GM12878 (cell line): ENCODE measurements around the gene SLC36A1. TPM values are rescaled to one million over a fixed set of nuclear protein-coding genes. Genes with fewer than 3 reads are reported as not detected.

ENCODE experiments used
- ATAC-seq: fragments of 200-7000 bp; cut with Tn5 transposase; 3 replicates; pipeline ENCODE4 v1.9.1; 2020; ENCODE audit warnings: mild to moderate bottlenecking, moderate library complexity
- BruUV-seq: library from RNA; stranded (reverse); fragments of 400-500 nt; replicated peaks from 2 replicates; lab custom pipeline; 2021; lab: Mats Ljungman, UMichigan
- CTCF ChIA-PET: fragments of 300-600 bp; sonication (Branson Sonifier 250); formaldehyde crosslinking; extraction: SDS; loops from one replicate; lab custom pipeline; 2021; ENCODE audit warnings: inconsistent platforms; lab: Yijun Ruan, JAX
- POLR2A ChIA-PET: fragments of 350-600 bp; formaldehyde crosslinking; extraction: SDS; loops from one replicate; lab custom pipeline; 2021; ENCODE audit warnings: inconsistent platforms; lab: Charles Lee
- RAD21 ChIA-PET: fragments of 300-600 bp; sonication (Branson Sonifier 250); formaldehyde crosslinking; loops from one replicate; lab custom pipeline; 2023; ENCODE audit warnings: antibody characterized with exemption; ENCODE audit not compliant: unreplicated experiment; lab: Charles Lee
- SMC1A ChIA-PET: fragments of 300-600 bp; sonication (Branson Sonifier 250); formaldehyde crosslinking; loops from one replicate; lab custom pipeline; 2023; ENCODE audit not compliant: unreplicated experiment, uncharacterized antibody; lab: Charles Lee
- DNase-seq: peaks from one replicate; pipeline ENCODE4 v3.0.0-alpha.2; 2011; ENCODE audit warnings: low read depth, low spot score
- FAIRE-seq: peaks from 3 replicates; lab custom pipeline; 2011; peaks lifted over from hg19 to GRCh38; lab: Jason Lieb, UNC
- H2AFZ ChIP-seq: 2 replicates; pipeline ENCODE4 v1.6.0; 2011; ENCODE audit warnings: low read depth, low read length, control low read depth; ENCODE audit not compliant: control insufficient read depth
- H3K27ac ChIP-seq: 2 replicates; pipeline ENCODE4 v1.5.1; 2011; ENCODE audit warnings: control low read depth; ENCODE audit not compliant: control insufficient read depth, insufficient read depth
- H3K27me3 ChIP-seq, 2 experiments: replicated peaks in 1 of 2; 2 replicates each; pipeline versions ENCODE4 v1.6.0 to v1.6.1; 2011; ENCODE audit warnings: low read length in 1 of 2; ENCODE audit not compliant: control insufficient read depth in 2 of 2, insufficient read depth in 2 of 2
- H3K36me3 ChIP-seq, 2 experiments: 2 replicates each; pipeline ENCODE4 v1.5.1; 2011; ENCODE audit warnings: low read length in 1 of 2; ENCODE audit not compliant: control insufficient read depth in 2 of 2, insufficient read depth in 2 of 2
- H3K4me1 ChIP-seq: 2 replicates; pipeline ENCODE4 v1.6.1; 2011; ENCODE audit warnings: mild to moderate bottlenecking, low read length, moderate library complexity, mixed read lengths; ENCODE audit not compliant: control insufficient read depth, insufficient read depth
- H3K4me2 ChIP-seq: 2 replicates; pipeline ENCODE4 v1.6.0; 2011; ENCODE audit warnings: control low read depth; ENCODE audit not compliant: control insufficient read depth, insufficient read depth
- H3K4me3 ChIP-seq: fragments of 200-600 bp; sonication (generic); 2 replicates; pipeline ENCODE4 v1.5.1; 2016
- H3K79me2 ChIP-seq: 2 replicates; pipeline ENCODE4 v1.6.0; 2011; ENCODE audit warnings: low read length; ENCODE audit not compliant: control insufficient read depth, insufficient read depth
- H3K9ac ChIP-seq: 2 replicates; pipeline ENCODE4 v1.8.0; 2011; ENCODE audit warnings: low read length, control low read depth, mixed read lengths; ENCODE audit not compliant: control insufficient read depth, insufficient read depth
- H3K9me3 ChIP-seq: replicated peaks from 3 replicates; pipeline ENCODE4 v1.5.1; 2011; ENCODE audit warnings: mild to moderate bottlenecking, low read length; ENCODE audit not compliant: control insufficient read depth, insufficient read depth
- H4K20me1 ChIP-seq: 2 replicates; pipeline ENCODE4 v1.6.0; 2011; ENCODE audit not compliant: control insufficient read depth, insufficient read depth
- BHLHE40 ChIP-seq, 2 experiments: fragments of 450-650 bp in 1 of 2; IDR thresholded peaks; 2 replicates each; pipeline ENCODE4 v1.6.1; 2011 to 2017; ENCODE audit warnings: low read depth in 2 of 2, borderline replicate concordance in 1 of 2, improper control_type of control experiment in 1 of 2, low read length in 1 of 2, mild to moderate bottlenecking in 1 of 2
- CHD1 ChIP-seq: IDR thresholded peaks from 2 replicates; pipeline ENCODE4 v1.6.1; 2012; ENCODE audit warnings: low read depth, low read length, improper control_type of control experiment
- CREB1 ChIP-seq: IDR thresholded peaks from 2 replicates; pipeline ENCODE4 v1.6.1; 2012; ENCODE audit warnings: low read depth, mild to moderate bottlenecking, inconsistent platforms
- CREM ChIP-seq: IDR thresholded peaks from 2 replicates; pipeline ENCODE4 v1.6.1; 2014; ENCODE audit warnings: antibody characterized with exemption, low read depth
- EP300 ChIP-seq, 2 experiments: fragments of 150-350 bp in 1 of 2; IDR thresholded peaks; 2 replicates each; pipeline ENCODE4 v1.6.1; 2011 to 2012; ENCODE audit warnings: low read depth in 2 of 2, low read length in 2 of 2, borderline replicate concordance in 1 of 2, improper control_type of control experiment in 1 of 2, inconsistent platforms in 1 of 2; ENCODE audit not compliant: control insufficient read depth in 1 of 2
- MTA3 ChIP-seq: IDR thresholded peaks from 2 replicates; pipeline ENCODE4 v1.6.1; 2012; ENCODE audit warnings: low read length, inconsistent platforms, borderline replicate concordance
- NBN ChIP-seq: fragments of 450-650 bp; IDR thresholded peaks from 2 replicates; pipeline ENCODE4 v1.6.1; 2016
- NR2F1 ChIP-seq: fragments of 450-650 bp; conservative IDR thresholded peaks from 2 replicates; pipeline ENCODE4 v1.6.1; 2017; ENCODE audit warnings: mild to moderate bottlenecking
- PML ChIP-seq: IDR thresholded peaks from 2 replicates; pipeline ENCODE4 v1.6.1; 2012; ENCODE audit warnings: low read length, inconsistent platforms
- PRDM15 ChIP-seq: fragments of 450-650 bp; formaldehyde crosslinking; IDR thresholded peaks from 2 replicates; pipeline ENCODE4 v1.4.0; 2020; ENCODE audit warnings: mild to moderate bottlenecking, moderate library complexity
- RAD21 ChIP-seq: IDR thresholded peaks from 2 replicates; pipeline ENCODE4 v1.6.1; 2011; ENCODE audit warnings: mild to moderate bottlenecking, low read depth, low read length, moderate library complexity; ENCODE audit not compliant: insufficient read depth
- RCOR1 ChIP-seq: conservative IDR thresholded peaks from 2 replicates; pipeline ENCODE4 v1.6.1; 2012; ENCODE audit warnings: low read depth, low read length, improper control_type of control experiment
- SMC3 ChIP-seq: IDR thresholded peaks from 2 replicates; pipeline ENCODE4 v1.6.1; 2011; ENCODE audit warnings: low read length, improper control_type of control experiment, borderline replicate concordance
- SREBF2 ChIP-seq: IDR thresholded peaks from 2 replicates; pipeline ENCODE4 v1.6.1; 2012; ENCODE audit warnings: mild to moderate bottlenecking, low read length
- WGBS: methylation state at CpG from one replicate; pipeline ENCODE4 v1.1.6; 2016; ENCODE audit warnings: low lambda C conversion rate; ENCODE audit not compliant: insufficient replicate concordance, insufficient coverage; ENCODE audit errors: missing lambda C conversion rate; 5-methylcytosine and 5-hydroxymethylcytosine counted together
- in situ Hi-C: fragments of 300-500 bp; cut with MboI; formaldehyde crosslinking; loops from 9 replicates; pipeline ENCODE4 v1.14.3; 2018; ENCODE audit warnings: mixed read lengths
- intact Hi-C: fragments of 100-400 bp; cut with micrococcal nuclease; formaldehyde crosslinking; loops from one replicate; pipeline ENCODE4 v1.14.2; 2022; ENCODE audit not compliant: unreplicated experiment
- polyA plus RNA-seq, 11 experiments: library from polyadenylated mRNA; depleted of rRNA in 4 of 11; unstranded in 6 of 11; stranded (reverse) in 5 of 11; fragments of >200 nt; fragmentation: Nextera tagmentation in 4 of 11; fragmentation: Illumina TruSeq in 1 of 11; extraction: Ambion mirVana in 4 of 11; extraction: Trizol in 1 of 11; gene quantifications; 1 replicate in 1 of 11; 2 replicates in 10 of 11; pipeline versions ENCODE4 v1.2.1 to v1.2.3, GENCODE V29; 2011 to 2016; ENCODE audit warnings: inconsistent platforms in 2 of 11, missing spikeins in 2 of 11, low read depth in 1 of 11
- total RNA-seq, 4 experiments: library from RNA; depleted of rRNA in 3 of 4; stranded (reverse); fragments of >200 nt in 3 of 4; fragmentation: Illumina TruSeq in 1 of 4; extraction: Trizol in 1 of 4; gene quantifications; 2 replicates each; pipeline versions ENCODE4 v1.2.1 to v1.2.3, GENCODE V29; 2013 to 2021
- TF ChIP-seq, protein P1 (sequence below), 3 experiments: IDR thresholded peaks in 2 of 3; conservative IDR thresholded peaks in 1 of 3; 2 replicates each; pipeline ENCODE4 v1.5.1; 2011; ENCODE audit warnings: low read depth in 3 of 3, low read length in 3 of 3, mild to moderate bottlenecking in 3 of 3, control low read depth in 2 of 3, moderate library complexity in 2 of 3, inconsistent platforms in 1 of 3, mixed read lengths in 1 of 3; ENCODE audit not compliant: control insufficient read depth in 2 of 3, insufficient read depth in 1 of 3; ENCODE audit errors: extremely low read depth in 1 of 3

Gene SLC36A1
- total and polyA plus RNA-seq, 10 of the 15 experiments (the other 5 are each of a cell fraction or from before 2014, with no cell fraction given), result 0.50 to 8.2 (median 3.5) TPM

- TF ChIP-seq PRDM15 (CRISPR knock-in tag), result no peak
- TF ChIP-seq PML, result no peak
- no peak for TF ChIP-seq RCOR1
- no peak for TF ChIP-seq CREM
- no peak for TF ChIP-seq CHD1
These were observed 69.9 kb downstream of the SLC36A1 start (continued) for GRCh38 chr5:151517122-151517920.

- WGBS, result 35% methylated on average over 7 of the region's 7 CpGs
- CTCF ChIA-PET, result interaction anchor here (0.9 to 3.9 kb wide), 18 partner anchors 11 to 995 kb away, joined by 3 to 105 read pairs (median 4); partner anchors contain the start of genes G3BP1 and SLC36A1
- Histone ChIP-seq H3K27me3 (no peaks in the 10 kb centered on the region), H2AFZ (no peak overlapping the region), H3K4me2 (no peak overlapping the region), H3K36me3 (no peaks in the 10 kb centered on the region), H3K4me1 (no peaks in the 10 kb centered on the region), H4K20me1 (no peaks in the 10 kb centered on the region), H3K79me2 (no peaks in the 10 kb centered on the region), H3K27ac (no peak overlapping the region), H3K9ac (no peak overlapping the region), H3K4me3 (no peak overlapping the region), H3K9me3 (no peaks in the 10 kb centered on the region)
- SMC1A ChIA-PET, result interaction anchor here (0.6 to 6.6 kb wide), 14 partner anchors 9 to 220 kb away, joined by 3 to 69 read pairs (median 3); partner anchors contain the start of gene SLC36A1
- peak; percentile 66 for ATAC-seq
- no peak for FAIRE-seq
- no TSS peak for BruUV-seq
- POLR2A ChIA-PET, result interaction anchor here (1.2 kb wide), 1 partner anchor 251 kb away, joined by 3 read pairs; no protein-coding TSS in a partner anchor
- RAD21 ChIA-PET, result interaction anchor here (1.0 to 3.5 kb wide), 8 partner anchors 15 to 228 kb away, joined by 3 to 48 read pairs (median 4); partner anchors contain the start of gene SLC36A1
- intact Hi-C loops, result loop anchor here (1.0 kb wide), 2 partner anchors 132 to 220 kb away; no protein-coding TSS in a partner anchor
- in situ Hi-C loops, result no loop called here
- DNase-seq, result no peak
- TF ChIP-seq MTA3, result no peak
- TF ChIP-seq SMC3, result peak; percentile 30; the same call in 1 of the 2 replicates
- TF ChIP-seq CREB1, result no peak
- TF ChIP-seq BHLHE40 (IDR thresholded peaks at IDR 0.05; ENCODE audit: borderline replicate concordance in 1 of 2, low read depth in 2 of 2, low read length in 1 of 2), result no peak
- TF ChIP-seq NBN, result no peak
- TF ChIP-seq EP300 (IDR thresholded peaks at IDR 0.05; ENCODE audit: borderline replicate concordance in 1 of 2, control insufficient read depth in 1 of 2, low read depth in 2 of 2, low read length in 2 of 2), result no peak
- peak; percentile 39; the same call in 1 of the 2 replicates for TF ChIP-seq RAD21
- TF ChIP-seq SREBF2, result no peak
- TF ChIP-seq NR2F1, result no peak
- TF ChIP-seq, protein P1, sequence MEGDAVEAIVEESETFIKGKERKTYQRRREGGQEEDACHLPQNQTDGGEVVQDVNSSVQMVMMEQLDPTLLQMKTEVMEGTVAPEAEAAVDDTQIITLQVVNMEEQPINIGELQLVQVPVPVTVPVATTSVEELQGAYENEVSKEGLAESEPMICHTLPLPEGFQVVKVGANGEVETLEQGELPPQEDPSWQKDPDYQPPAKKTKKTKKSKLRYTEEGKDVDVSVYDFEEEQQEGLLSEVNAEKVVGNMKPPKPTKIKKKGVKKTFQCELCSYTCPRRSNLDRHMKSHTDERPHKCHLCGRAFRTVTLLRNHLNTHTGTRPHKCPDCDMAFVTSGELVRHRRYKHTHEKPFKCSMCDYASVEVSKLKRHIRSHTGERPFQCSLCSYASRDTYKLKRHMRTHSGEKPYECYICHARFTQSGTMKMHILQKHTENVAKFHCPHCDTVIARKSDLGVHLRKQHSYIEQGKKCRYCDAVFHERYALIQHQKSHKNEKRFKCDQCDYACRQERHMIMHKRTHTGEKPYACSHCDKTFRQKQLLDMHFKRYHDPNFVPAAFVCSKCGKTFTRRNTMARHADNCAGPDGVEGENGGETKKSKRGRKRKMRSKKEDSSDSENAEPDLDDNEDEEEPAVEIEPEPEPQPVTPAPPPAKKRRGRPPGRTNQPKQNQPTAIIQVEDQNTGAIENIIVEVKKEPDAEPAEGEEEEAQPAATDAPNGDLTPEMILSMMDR (IDR thresholded peaks at IDR 0.05 in 2 of 3, conservative IDR thresholded peaks at IDR 0.05 in 1 of 3; ENCODE audit: control insufficient read depth in 2 of 3, extremely low read depth in 1 of 3, insufficient read depth in 1 of 3, low read depth in 3 of 3, low read length in 3 of 3), result peak; percentile 14 to 36 (median 15); a peak in 3 of 6 replicates
These were observed 72.9 kb downstream of the SLC36A1 start for GRCh38 chr5:151520294-151520693.
